DND-41 (cell line): ENCODE results near the gene DDX43.
A peak's percentile ranks its signal among the peaks of the same experiment; 100 is the strongest.

Experiments
- ATAC-seq: fragments of 200-7000 bp; cut with Tn5 transposase; 3 replicates; pipeline ENCODE4 v1.9.1; 2021; ENCODE audit warnings: low read depth; ENCODE audit not compliant: insufficient read depth
- DNase-seq: peaks from one replicate; pipeline ENCODE4 v3.0.0-alpha.2; 2020
- H2AFZ ChIP-seq: 2 replicates; pipeline ENCODE4 v1.6.0; 2012; ENCODE audit warnings: low read depth, low read length
- H3K27ac ChIP-seq: 2 replicates; pipeline ENCODE4 v1.5.1; 2012; ENCODE audit warnings: low read length, inconsistent platforms
- H3K27me3 ChIP-seq: fragments of 200-600 bp; sonication (generic); 2 replicates; pipeline ENCODE4 v1.6.0; 2012; ENCODE audit warnings: low read length, mild to moderate bottlenecking, inconsistent platforms; ENCODE audit not compliant: insufficient read depth, poor library complexity
- H3K36me3 ChIP-seq: 2 replicates; pipeline ENCODE4 v1.5.1; 2012; ENCODE audit warnings: low read length, inconsistent platforms; ENCODE audit not compliant: insufficient read depth
- H3K4me1 ChIP-seq: 2 replicates; pipeline ENCODE4 v1.5.1; 2012; ENCODE audit warnings: mild to moderate bottlenecking, low read length; ENCODE audit not compliant: insufficient read depth
- H3K4me2 ChIP-seq: 2 replicates; pipeline ENCODE4 v1.6.0; 2012; ENCODE audit warnings: mild to moderate bottlenecking, moderate library complexity, low read length, inconsistent platforms; ENCODE audit not compliant: insufficient read depth
- H3K4me3 ChIP-seq, 2 experiments: fragments of 200-600 bp in 1 of 2; shearing (Covaris generic) in 1 of 2; 2 replicates each; pipeline ENCODE4 v1.5.1; 2012 to 2016; ENCODE audit warnings: inconsistent platforms in 2 of 2, low read length in 2 of 2, mild to moderate bottlenecking in 2 of 2, low read depth in 1 of 2, moderate library complexity in 1 of 2
- H3K79me2 ChIP-seq: 2 replicates; pipeline ENCODE4 v1.6.0; 2012; ENCODE audit warnings: low read length, inconsistent platforms; ENCODE audit not compliant: insufficient read depth
- H3K9ac ChIP-seq: 2 replicates; pipeline ENCODE4 v1.6.0; 2012; ENCODE audit warnings: low read depth, mild to moderate bottlenecking, inconsistent platforms, low read length, moderate library complexity
- H3K9me3 ChIP-seq: 2 replicates; pipeline ENCODE4 v1.5.1; 2012; ENCODE audit warnings: low read length, moderate library complexity, mild to moderate bottlenecking, inconsistent platforms; ENCODE audit not compliant: insufficient read depth, severe bottlenecking
- H4K20me1 ChIP-seq: 2 replicates; pipeline ENCODE4 v1.6.0; 2012; ENCODE audit warnings: low read length; ENCODE audit not compliant: insufficient read depth
- EZH2 ChIP-seq: IDR thresholded peaks from 3 replicates; pipeline ENCODE4 v1.6.1; 2012; ENCODE audit warnings: borderline replicate concordance, low read depth, mild to moderate bottlenecking, moderate library complexity, low read length, inconsistent platforms; ENCODE audit not compliant: severe bottlenecking
- TF ChIP-seq, protein P1 (sequence below): IDR thresholded peaks from 2 replicates; pipeline ENCODE4 v1.5.1; 2012; ENCODE audit warnings: borderline replicate concordance, low read length, moderate library complexity, mild to moderate bottlenecking; ENCODE audit not compliant: poor library complexity, severe bottlenecking; ENCODE audit errors: extremely low read depth

DDX43 gene

DNA sequence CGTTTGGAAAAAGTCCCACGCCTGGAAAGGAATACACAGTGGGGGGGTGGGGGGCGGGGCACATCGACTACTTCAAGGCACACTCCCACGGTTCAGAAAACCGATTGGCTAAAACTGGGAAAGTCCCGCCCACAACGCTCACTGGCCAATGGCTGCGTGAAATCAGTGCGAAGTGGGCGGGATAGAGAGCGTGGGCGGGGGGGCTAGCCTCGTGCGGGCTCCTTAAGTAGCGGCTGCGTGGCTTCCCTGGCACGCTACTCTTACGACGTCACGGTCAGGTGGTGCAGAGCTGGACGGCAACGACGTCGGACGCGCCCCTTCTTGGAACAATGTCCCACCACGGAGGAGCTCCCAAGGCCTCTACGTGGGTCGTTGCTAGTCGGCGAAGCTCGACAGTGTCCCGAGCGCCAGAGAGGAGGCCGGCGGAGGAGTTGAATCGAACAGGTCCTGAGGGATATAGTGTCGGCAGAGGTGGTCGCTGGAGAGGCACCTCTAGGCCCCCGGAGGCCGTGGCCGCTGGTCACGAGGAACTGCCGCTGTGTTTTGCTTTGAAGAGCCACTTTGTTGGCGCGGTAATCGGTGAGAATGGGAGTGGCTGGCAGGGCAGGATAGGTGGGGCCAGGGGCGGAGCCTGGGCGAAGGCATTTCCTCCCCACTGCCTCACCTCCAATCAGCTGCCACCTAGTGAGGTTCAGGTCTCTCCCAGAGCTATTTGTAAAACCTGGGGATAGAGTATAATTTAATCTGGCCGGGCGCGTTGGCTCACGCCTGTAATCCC lies at the start of gene DDX43:
TSS of gene DDX43 (plus strand) at position 252 of the 778 bp plus-strand sequence. CDS start at position 330, 78 bp downstream.
- Histone ChIP-seq H2AFZ (no peak within 1 kb of the TSS), H3K4me3 (no peak within 1 kb of the TSS), H3K36me3 (no peaks in the 10 kb centered on the region), H3K9me3 (no peaks in the 10 kb centered on the region), H4K20me1 (no peaks in the 10 kb centered on the region), H3K9ac (no peak within 1 kb of the TSS), H3K4me1 (no peaks in the 10 kb centered on the region), H3K79me2 (no peaks in the 10 kb centered on the region), H3K4me2 (no peak within 1 kb of the TSS), H3K27me3 (no peaks in the 10 kb centered on the region), H3K27ac (no peak within 1 kb of the TSS)
- ATAC-seq, result no peak
- no peak for TF ChIP-seq EZH2
- TF ChIP-seq, protein P1, sequence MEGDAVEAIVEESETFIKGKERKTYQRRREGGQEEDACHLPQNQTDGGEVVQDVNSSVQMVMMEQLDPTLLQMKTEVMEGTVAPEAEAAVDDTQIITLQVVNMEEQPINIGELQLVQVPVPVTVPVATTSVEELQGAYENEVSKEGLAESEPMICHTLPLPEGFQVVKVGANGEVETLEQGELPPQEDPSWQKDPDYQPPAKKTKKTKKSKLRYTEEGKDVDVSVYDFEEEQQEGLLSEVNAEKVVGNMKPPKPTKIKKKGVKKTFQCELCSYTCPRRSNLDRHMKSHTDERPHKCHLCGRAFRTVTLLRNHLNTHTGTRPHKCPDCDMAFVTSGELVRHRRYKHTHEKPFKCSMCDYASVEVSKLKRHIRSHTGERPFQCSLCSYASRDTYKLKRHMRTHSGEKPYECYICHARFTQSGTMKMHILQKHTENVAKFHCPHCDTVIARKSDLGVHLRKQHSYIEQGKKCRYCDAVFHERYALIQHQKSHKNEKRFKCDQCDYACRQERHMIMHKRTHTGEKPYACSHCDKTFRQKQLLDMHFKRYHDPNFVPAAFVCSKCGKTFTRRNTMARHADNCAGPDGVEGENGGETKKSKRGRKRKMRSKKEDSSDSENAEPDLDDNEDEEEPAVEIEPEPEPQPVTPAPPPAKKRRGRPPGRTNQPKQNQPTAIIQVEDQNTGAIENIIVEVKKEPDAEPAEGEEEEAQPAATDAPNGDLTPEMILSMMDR, result no peak
- no peak for DNase-seq

DNA sequence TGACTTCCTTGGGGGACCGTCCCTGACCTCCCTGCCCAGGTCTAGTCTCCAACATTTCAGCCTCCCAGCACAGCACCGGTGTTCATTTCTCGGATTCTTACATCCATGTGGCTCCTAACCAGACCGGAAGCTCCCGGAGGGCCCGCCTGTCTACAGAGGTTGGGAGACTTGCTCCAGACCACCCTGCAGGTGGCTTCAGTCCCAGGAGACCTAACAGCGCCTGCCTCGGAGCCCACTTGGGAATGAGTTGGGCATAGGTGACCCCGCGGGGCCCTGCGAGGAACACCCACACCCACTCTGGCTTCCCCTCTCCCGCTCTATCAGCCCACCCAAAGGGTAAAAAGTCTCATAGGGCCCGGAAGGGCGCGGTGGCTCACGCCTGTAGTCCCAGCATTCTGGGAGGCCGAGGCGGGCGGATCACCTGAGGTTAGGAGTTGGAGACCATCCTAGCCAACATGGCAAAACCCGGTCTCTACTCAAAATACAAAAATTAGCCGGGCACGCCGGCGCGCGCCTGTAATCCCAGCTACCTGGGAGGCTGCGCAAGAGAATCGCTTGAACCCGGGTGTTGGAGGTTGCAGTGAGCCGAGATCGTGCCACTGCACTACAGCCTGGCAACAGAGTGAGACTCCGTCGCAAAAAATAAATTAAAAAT lies 46.0 kb upstream of the DDX43 start:
- no peak overlapping the region for H3K27ac ChIP-seq
- TF ChIP-seq, protein P1, result no peak
- TF ChIP-seq EZH2, result no peak
- H3K4me2 ChIP-seq, result no peak overlapping the region
- no peaks in the 10 kb centered on the region for H3K79me2 ChIP-seq
- ATAC-seq, result no peak
- no peak overlapping the region for H2AFZ ChIP-seq
- DNase-seq, result no peak
- H3K36me3 ChIP-seq, result no peaks in the 10 kb centered on the region
- no peaks in the 10 kb centered on the region for H3K4me1 ChIP-seq
- no peaks in the 10 kb centered on the region for H3K9me3 ChIP-seq
- no peak overlapping the region for H3K4me3 ChIP-seq
- H3K27me3 ChIP-seq, result peaks cover 14% of the 10 kb centered on the region
- no peaks in the 10 kb centered on the region for H4K20me1 ChIP-seq
- H3K9ac ChIP-seq, result no peak overlapping the region

DNA sequence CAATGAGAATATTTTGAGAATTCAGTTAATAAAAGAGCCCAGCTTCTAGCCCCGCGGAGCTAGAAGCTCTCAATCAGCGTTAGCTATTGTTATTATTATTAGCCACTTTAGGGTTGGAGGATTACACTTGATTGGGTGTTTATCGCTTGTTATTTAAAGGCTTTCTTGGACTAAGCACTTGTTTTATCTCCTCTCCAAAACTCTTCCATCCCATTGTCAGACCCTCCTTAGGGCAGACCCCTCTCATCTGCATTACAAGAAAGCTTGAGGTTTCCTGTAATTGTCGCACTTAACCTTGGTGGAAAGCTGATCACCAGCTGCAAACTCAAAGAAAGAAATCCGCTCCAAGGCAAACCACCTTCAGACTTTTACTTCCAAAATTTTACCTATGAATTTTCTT lies 45.3 kb upstream of the DDX43 start:
- H3K79me2 ChIP-seq, result no peaks in the 10 kb centered on the region
- no peak overlapping the region for H3K27ac ChIP-seq
- TF ChIP-seq, protein P1, result no peak
- peak; percentile 34 for TF ChIP-seq EZH2
- no peak overlapping the region for H3K9ac ChIP-seq
- no peaks in the 10 kb centered on the region for H3K36me3 ChIP-seq
- H3K4me2 ChIP-seq, result no peak overlapping the region
- H4K20me1 ChIP-seq, result no peaks in the 10 kb centered on the region
- H3K27me3 ChIP-seq, result peaks cover 14% of the 10 kb centered on the region
- DNase-seq (no peak), ATAC-seq (no peak)
- no peak overlapping the region for H3K4me3 ChIP-seq
- no peak overlapping the region for H2AFZ ChIP-seq
- no peaks in the 10 kb centered on the region for H3K4me1 ChIP-seq
- no peaks in the 10 kb centered on the region for H3K9me3 ChIP-seq
